OCI-LY1 (cell line): ENCODE data around the gene STXBP2.
A peak's percentile ranks its signal among the peaks of the same experiment; 100 is the strongest.

Source experiments
- H2AFZ ChIP-seq: fragments of 200-600 bp; sonication (generic), shearing (Covaris generic); 2 replicates; pipeline ENCODE4 v1.6.0; 2014; ENCODE audit warnings: antibody characterized with exemption, mild to moderate bottlenecking, low read length
- H3F3A ChIP-seq: fragments of 200-600 bp; sonication (generic), shearing (Covaris generic); 2 replicates; pipeline ENCODE4 v1.6.0; 2014; ENCODE audit warnings: mild to moderate bottlenecking, antibody characterized with exemption, low read length, moderate library complexity; ENCODE audit not compliant: insufficient read depth
- H3K27ac ChIP-seq: fragments of 200-600 bp; sonication (generic); 2 replicates; pipeline ENCODE4 v1.5.1; 2014; ENCODE audit warnings: low read length, mixed run types, mild to moderate bottlenecking, low read depth; ENCODE audit not compliant: poor library complexity, severe bottlenecking
- H3K27me3 ChIP-seq: fragments of 200-600 bp; sonication (generic); 2 replicates; pipeline ENCODE4 v1.6.0; 2014; ENCODE audit warnings: antibody characterized with exemption, mild to moderate bottlenecking, low read length, moderate library complexity; ENCODE audit not compliant: insufficient read depth
- H3K36me3 ChIP-seq: fragments of 200-600 bp; sonication (generic); 2 replicates; pipeline ENCODE4 v1.6.1; 2014; ENCODE audit warnings: mild to moderate bottlenecking, antibody characterized with exemption, low read length, moderate library complexity, mixed read lengths; ENCODE audit not compliant: insufficient read depth
- H3K4me1 ChIP-seq: fragments of 200-600 bp; sonication (generic); 2 replicates; pipeline ENCODE4 v1.5.1; 2014; ENCODE audit warnings: mild to moderate bottlenecking, low read length, moderate library complexity; ENCODE audit not compliant: insufficient read depth, severe bottlenecking
- H3K4me2 ChIP-seq: fragments of 200-600 bp; sonication (generic), shearing (Covaris generic); 2 replicates; pipeline ENCODE4 v1.6.1; 2014; ENCODE audit warnings: low read length
- H3K4me3 ChIP-seq: fragments of 200-600 bp; sonication (generic); 2 replicates; pipeline ENCODE4 v1.5.1; 2014; ENCODE audit warnings: low read length, low read depth, mild to moderate bottlenecking, mixed read lengths; ENCODE audit not compliant: poor library complexity, severe bottlenecking
- H3K79me2 ChIP-seq: fragments of 200-600 bp; shearing (Covaris generic); 2 replicates; pipeline ENCODE4 v1.6.1; 2016; ENCODE audit warnings: mixed run types, low read length, mixed read lengths; ENCODE audit not compliant: insufficient read depth
- H3K9ac ChIP-seq: fragments of 200-600 bp; sonication (generic), shearing (Covaris generic); 2 replicates; pipeline ENCODE4 v1.6.1; 2014; ENCODE audit warnings: mild to moderate bottlenecking, low read length, mixed read lengths
- H3K9me2 ChIP-seq: fragments of 200-600 bp; sonication (generic), shearing (Covaris generic); 2 replicates; pipeline ENCODE4 v1.6.1; 2014; ENCODE audit warnings: low read depth, mild to moderate bottlenecking, low read length, mixed read lengths
- H3K9me3 ChIP-seq: fragments of 200-600 bp; shearing (Covaris generic); 2 replicates; pipeline ENCODE4 v1.6.1; 2014; ENCODE audit warnings: low read length, mixed read lengths
- H4K20me1 ChIP-seq: fragments of 200-600 bp; sonication (generic), shearing (Covaris generic); 2 replicates; pipeline ENCODE4 v1.6.0; 2016; ENCODE audit warnings: mild to moderate bottlenecking, low read length; ENCODE audit not compliant: insufficient read depth
- CTCF ChIP-seq: fragments of 200-600 bp; sonication (generic), shearing (Covaris generic); IDR thresholded peaks from 2 replicates; pipeline ENCODE4 v1.5.1; 2017; ENCODE audit warnings: mild to moderate bottlenecking, antibody characterized with exemption, low read length, moderate library complexity, mixed read lengths
- EZH2 ChIP-seq: fragments of 200-600 bp; sonication (generic), shearing (Covaris generic); IDR thresholded peaks from 2 replicates; pipeline ENCODE4 v1.8.0; 2017; ENCODE audit warnings: borderline replicate concordance, mixed run types, mild to moderate bottlenecking, antibody characterized with exemption, low read length, moderate library complexity, mixed read lengths

Gene STXBP2

GRCh38 chr19:7677669-7678311 lies 40.9 kb downstream of the STXBP2 start:
- no peaks in the 10 kb centered on the region for H3F3A ChIP-seq
- no peaks in the 10 kb centered on the region for H4K20me1 ChIP-seq
- no peak overlapping the region for H3K4me2 ChIP-seq
- H3K9me3 ChIP-seq = no peaks in the 10 kb centered on the region
- H3K36me3 ChIP-seq = peaks cover 10% of the 10 kb centered on the region
- no peaks in the 10 kb centered on the region; the same call in 1 of the 2 replicates for H3K27me3 ChIP-seq
- H3K9ac ChIP-seq = no peak overlapping the region
- H3K4me1 ChIP-seq = peaks cover 21% of the 10 kb centered on the region
- no peaks in the 10 kb centered on the region for H3K9me2 ChIP-seq
- no peaks in the 10 kb centered on the region for H3K79me2 ChIP-seq
- no peak overlapping the region for H3K4me3 ChIP-seq
- H3K27ac ChIP-seq = no peak overlapping the region
- no peak overlapping the region for H2AFZ ChIP-seq
- no peak for TF ChIP-seq CTCF
- no peak for TF ChIP-seq EZH2

- no peak overlapping the region; the same call in 1 of the 2 replicates for H3K9ac ChIP-seq
- TF ChIP-seq EZH2 (no peak), CTCF (peak; percentile 59; the same call in 1 of the 2 replicates)
- H3K4me1 ChIP-seq = peaks cover 21% of the 10 kb centered on the region
- no peaks in the 10 kb centered on the region for H3K79me2 ChIP-seq
- no peaks in the 10 kb centered on the region; the same call in 1 of the 2 replicates for H3K27me3 ChIP-seq
- H3K27ac ChIP-seq = no peak overlapping the region
- no peaks in the 10 kb centered on the region for H3F3A ChIP-seq
- H2AFZ ChIP-seq = no peak overlapping the region
- peak overlapping the region; percentile 57; the same call in 1 of the 2 replicates for H3K4me2 ChIP-seq
- peaks cover 16% of the 10 kb centered on the region for H3K36me3 ChIP-seq
- H4K20me1 ChIP-seq = no peaks in the 10 kb centered on the region
- H3K9me3 ChIP-seq = no peaks in the 10 kb centered on the region
- no peak overlapping the region for H3K4me3 ChIP-seq
- no peaks in the 10 kb centered on the region for H3K9me2 ChIP-seq
Measured at GRCh38 chr19:7678971-7679751, 42.3 kb downstream of the STXBP2 start.

- Histone ChIP-seq H3K79me2 (no peaks in the 10 kb centered on the region), H3K9ac (peak overlapping the region; percentile 1; the same call in 1 of the 2 replicates), H3K4me3 (peak overlapping the region; percentile 82), H3K36me3 (peaks cover 16% of the 10 kb centered on the region), H3K4me1 (peaks cover 21% of the 10 kb centered on the region), H2AFZ (no peak overlapping the region), H3K27ac (no peak overlapping the region), H3K4me2 (peak overlapping the region; percentile 57), H3K9me3 (no peaks in the 10 kb centered on the region), H4K20me1 (no peaks in the 10 kb centered on the region), H3K27me3 (no peaks in the 10 kb centered on the region; the same call in 1 of the 2 replicates), H3F3A (no peaks in the 10 kb centered on the region), H3K9me2 (no peaks in the 10 kb centered on the region)
- TF ChIP-seq CTCF = no peak
- TF ChIP-seq EZH2 = no peak
Measured at GRCh38 chr19:7679771-7680605, 43.1 kb downstream of the STXBP2 start.
